HEK293T (cell line): Measurements from ENCODE around the gene NFATC1.

Experiments used
- FOXM1 ChIP-seq: fragments of 450-650 bp; IDR thresholded peaks from 2 replicates; pipeline ENCODE4 v1.6.1; 2017; ENCODE audit warnings: mild to moderate bottlenecking, borderline replicate concordance
- SP1 ChIP-seq: fragments of 450-650 bp; IDR thresholded peaks from 2 replicates; pipeline ENCODE4 v1.6.1; 2017
- SUZ12 ChIP-seq: fragments of 450-650 bp; IDR thresholded peaks from 2 replicates; pipeline ENCODE4 v1.6.1; 2016; ENCODE audit warnings: mild to moderate bottlenecking
- TARDBP ChIP-seq: fragments of 450-650 bp; IDR thresholded peaks from 2 replicates; pipeline ENCODE4 v1.6.1; 2016

GRCh38 chr18:79483971-79484491 is 88.3 kb downstream of the NFATC1 start:
- no peak for TF ChIP-seq SP1
- TF ChIP-seq SUZ12 = no peak
- no peak for TF ChIP-seq FOXM1
- TF ChIP-seq TARDBP = no peak
